K562 (cell line): ENCODE measurements around the gene FANCG. TPM values are rescaled to one million over a fixed set of nuclear protein-coding genes. Genes with fewer than 3 reads are reported as not detected.
A peak's percentile ranks its signal among the peaks of the same experiment; 100 is the strongest.

ENCODE experiments used
- ATAC-seq: fragments of 200-7000 bp; cut with Tn5 transposase; 3 replicates; pipeline ENCODE4 v1.9.1; 2020; ENCODE audit warnings: moderate library complexity
- BruUV-seq: library from RNA; stranded (reverse); fragments of 400-500 nt; replicated peaks from 2 replicates; lab custom pipeline; 2021; lab: Mats Ljungman, UMichigan
- CTCF ChIA-PET: fragments of 300-600 bp; formaldehyde crosslinking; extraction: SDS; loops from one replicate; lab custom pipeline; 2021; ENCODE audit warnings: low intra/inter-chr PET ratio; lab: Yijun Ruan, JAX
- POLR2A ChIA-PET: fragments of 300-600, 350-650 bp; sonication (Branson Sonifier 250); formaldehyde crosslinking; extraction: SDS; loops from one replicate; lab custom pipeline; 2021; ENCODE audit warnings: antibody characterized with exemption, inconsistent platforms; lab: Yijun Ruan, JAX
- DNase-seq, 4 experiments: peaks; one replicate each; pipeline versions ENCODE4 v3.0.0 to v3.0.0-alpha.2; 2011 to 2018; ENCODE audit warnings: low spot score in 3 of 4, mixed read lengths in 3 of 4; ENCODE audit errors: extremely low read depth in 1 of 4
- FAIRE-seq: peaks from 2 replicates; lab custom pipeline; 2011; peaks lifted over from hg19 to GRCh38; lab: Jason Lieb, UNC
- H2AFZ ChIP-seq: 2 replicates; pipeline ENCODE4 v1.6.0; 2011; ENCODE audit warnings: low read depth, low read length, control low read depth, inconsistent platforms
- H3K27ac ChIP-seq: fragments of 200-600 bp; 3 replicates; pipeline ENCODE4 v1.8.0; 2011; ENCODE audit warnings: low read depth, mild to moderate bottlenecking, control low read depth, inconsistent platforms, low read length, moderate library complexity, mixed read lengths; ENCODE audit errors: extremely low read depth
- H3K27me3 ChIP-seq, 2 experiments: fragments of 300-600 bp in 1 of 2; 2 replicates in 1 of 2; 3 replicates in 1 of 2; pipeline versions ENCODE4 v1.6.0 to v1.8.0; 2011; ENCODE audit warnings: inconsistent platforms in 2 of 2, low read length in 2 of 2, mild to moderate bottlenecking in 1 of 2, mixed read lengths in 1 of 2, moderate library complexity in 1 of 2; ENCODE audit not compliant: control insufficient read depth in 2 of 2, insufficient read depth in 2 of 2
- H3K36me3 ChIP-seq: fragments of 300-600 bp; 3 replicates; pipeline ENCODE4 v1.8.0; 2011; ENCODE audit warnings: mild to moderate bottlenecking, low read length, inconsistent platforms; ENCODE audit not compliant: control insufficient read depth, insufficient read depth
- H3K4me1 ChIP-seq, 2 experiments: fragments of 200-600 bp in 1 of 2; replicated peaks in 1 of 2; 2 replicates in 1 of 2; 3 replicates in 1 of 2; pipeline versions ENCODE4 v1.5.1 to v1.8.0; 2011; ENCODE audit warnings: inconsistent platforms in 2 of 2, low read length in 2 of 2, mild to moderate bottlenecking in 1 of 2, mixed read lengths in 1 of 2, moderate library complexity in 1 of 2; ENCODE audit not compliant: control insufficient read depth in 2 of 2, insufficient read depth in 2 of 2
- H3K4me2 ChIP-seq: 2 replicates; pipeline ENCODE4 v1.6.1; 2011; ENCODE audit warnings: low read length, control low read depth, inconsistent platforms, mixed read lengths; ENCODE audit not compliant: insufficient read depth
- H3K4me3 ChIP-seq: fragments of 200-600 bp; sonication (generic), shearing (Covaris generic); 2 replicates; pipeline ENCODE4 v1.5.1; 2016; ENCODE audit warnings: control low read depth, inconsistent platforms
- H3K79me2 ChIP-seq: fragments of 200-600 bp; 3 replicates; pipeline ENCODE4 v1.8.0; 2011; ENCODE audit warnings: low read length, inconsistent platforms; ENCODE audit not compliant: control insufficient read depth, insufficient read depth
- H3K9ac ChIP-seq, 2 experiments: 2 replicates each; pipeline versions ENCODE4 v1.6.0 to v1.6.1; 2011; ENCODE audit warnings: low read depth in 2 of 2, low read length in 2 of 2, control low read depth in 1 of 2, inconsistent platforms in 1 of 2, mild to moderate bottlenecking in 1 of 2, mixed read lengths in 1 of 2; ENCODE audit not compliant: insufficient read depth in 1 of 2
- H3K9me1 ChIP-seq: one replicate; pipeline ENCODE4 v1.6.0; 2011; ENCODE audit warnings: inconsistent platforms, mild to moderate bottlenecking, low read length, moderate library complexity; ENCODE audit not compliant: control insufficient read depth, insufficient read depth
- H3K9me3 ChIP-seq: replicated peaks from 2 replicates; pipeline ENCODE4 v1.5.1; 2011; ENCODE audit warnings: low read depth, low read length, inconsistent platforms; ENCODE audit not compliant: control insufficient read depth, insufficient read depth
- H4K20me1 ChIP-seq: replicated peaks from 2 replicates; pipeline ENCODE4 v1.6.1; 2011; ENCODE audit warnings: low read length, inconsistent platforms, mixed read lengths; ENCODE audit not compliant: control insufficient read depth, insufficient read depth
- CEBPG ChIP-seq, 3 experiments: fragments of 200-800 bp in 1 of 3; sonication (Bioruptor generic) in 1 of 3; sonication (generic) in 1 of 3; formaldehyde crosslinking in 1 of 3; IDR thresholded peaks in 2 of 3; conservative IDR thresholded peaks in 1 of 3; 2 replicates each; pipeline versions ENCODE4 v1.6.1 to v1.8.0; 2016 to 2022; ENCODE audit warnings: missing compliant biosample characterization in 2 of 3, missing genetic modification characterization in 2 of 3, mild to moderate bottlenecking in 1 of 3, missing genetic modification reagents in 1 of 3
- MYC ChIP-seq, 2 experiments: fragments of 250-450 bp in 1 of 2; sonication (Bioruptor Pico) in 1 of 2; IDR thresholded peaks; 2 replicates each; pipeline versions ENCODE4 v1.5.1 to v1.6.1; 2012 to 2021; ENCODE audit warnings: low read depth in 2 of 2, borderline replicate concordance in 1 of 2, improper control_type of control experiment in 1 of 2, low read length in 1 of 2, mild to moderate bottlenecking in 1 of 2, moderate library complexity in 1 of 2
- PHB2 ChIP-seq: fragments of 450-650 bp; IDR thresholded peaks from 2 replicates; pipeline ENCODE4 v1.6.1; 2017; ENCODE audit warnings: low read depth
- SPI1 ChIP-seq: IDR thresholded peaks from 2 replicates; pipeline ENCODE4 v1.6.1; 2011; ENCODE audit warnings: low read depth, low read length, control low read depth, borderline replicate concordance
- TAF9B ChIP-seq: fragments of 450-650 bp; IDR thresholded peaks from 2 replicates; pipeline ENCODE4 v1.6.1; 2018; ENCODE audit warnings: mild to moderate bottlenecking; ENCODE audit not compliant: partially characterized antibody
- ZC3H11A ChIP-seq: IDR thresholded peaks from 2 replicates; pipeline ENCODE4 v1.6.1; 2012; ENCODE audit warnings: low read depth, low read length, improper control_type of control experiment
- ZNF740 ChIP-seq, 3 experiments: fragments of 200-800 bp in 1 of 3; sonication (Bioruptor generic) in 1 of 3; sonication (generic) in 1 of 3; formaldehyde crosslinking in 1 of 3; IDR thresholded peaks; 2 replicates each; pipeline versions ENCODE4 v1.6.1 to v1.8.0; 2016 to 2022; ENCODE audit warnings: mild to moderate bottlenecking in 2 of 3, missing compliant biosample characterization in 2 of 3, missing genetic modification characterization in 2 of 3, missing genetic modification reagents in 1 of 3
- WGBS: fragments of 100-300 bp; shearing (Covaris generic); methylation state at CpG from one replicate; pipeline ENCODE4 v1.1.6; 2016; ENCODE audit warnings: low coverage, mixed read lengths; ENCODE audit not compliant: insufficient coverage; ENCODE audit errors: missing lambda C conversion rate; 5-methylcytosine and 5-hydroxymethylcytosine counted together
- in situ Hi-C: fragments of 300-500 bp; cut with MboI; formaldehyde crosslinking; loops from 4 replicates; pipeline ENCODE4 v1.15.0; 2018; ENCODE audit warnings: inconsistent platforms, mixed read lengths
- intact Hi-C: fragments of 100-400 bp; cut with micrococcal nuclease; formaldehyde crosslinking; loops from 2 replicates; pipeline ENCODE4 v1.14.2; 2022
- polyA plus RNA-seq, 8 experiments: library from polyadenylated mRNA; depleted of rRNA in 4 of 8; stranded (reverse) in 5 of 8; unstranded in 3 of 8; fragments of >200 nt; fragmentation: Nextera tagmentation in 2 of 8; fragmentation: Illumina TruSeq in 1 of 8; extraction: Ambion mirVana in 2 of 8; extraction: Trizol in 1 of 8; gene quantifications; 2 replicates each; pipeline versions ENCODE4 v1.2.1 to v1.2.3, GENCODE V29; 2011 to 2014; ENCODE audit warnings: inconsistent platforms in 1 of 8, missing spikeins in 1 of 8
- total RNA-seq, 7 experiments: library from RNA; depleted of rRNA in 6 of 7; stranded (reverse); fragments of >200 nt in 6 of 7; fragmentation: Illumina TruSeq in 2 of 7; extraction: Trizol in 2 of 7; gene quantifications; 2 replicates each; pipeline versions ENCODE4 v1.2.1 to v1.2.3, GENCODE V29; 2011 to 2021; ENCODE audit warnings: low replicate concordance in 1 of 7
- TF ChIP-seq, protein P1 (sequence below), 3 experiments: IDR thresholded peaks in 2 of 3; conservative IDR thresholded peaks in 1 of 3; 2 replicates each; pipeline ENCODE4 v1.5.1; 2011 to 2012; ENCODE audit warnings: low read length in 3 of 3, mild to moderate bottlenecking in 3 of 3, control low read depth in 2 of 3, improper control_type of control experiment in 1 of 3, inconsistent platforms in 1 of 3, low read depth in 1 of 3, mixed read lengths in 1 of 3, moderate library complexity in 1 of 3; ENCODE audit not compliant: insufficient read depth in 2 of 3
- TF ChIP-seq, protein P2 (sequence below): fragments of 450-650 bp; formaldehyde crosslinking; IDR thresholded peaks from 2 replicates; pipeline ENCODE4 v1.4.0; 2020; ENCODE audit warnings: mild to moderate bottlenecking, mixed read lengths

FANCG gene
- total and polyA plus RNA-seq, 9 of the 15 experiments (the other 6 are each of a cell fraction or from before 2014, with no cell fraction given) = 7.5 to 43.9 (median 31.0) TPM

DNA sequence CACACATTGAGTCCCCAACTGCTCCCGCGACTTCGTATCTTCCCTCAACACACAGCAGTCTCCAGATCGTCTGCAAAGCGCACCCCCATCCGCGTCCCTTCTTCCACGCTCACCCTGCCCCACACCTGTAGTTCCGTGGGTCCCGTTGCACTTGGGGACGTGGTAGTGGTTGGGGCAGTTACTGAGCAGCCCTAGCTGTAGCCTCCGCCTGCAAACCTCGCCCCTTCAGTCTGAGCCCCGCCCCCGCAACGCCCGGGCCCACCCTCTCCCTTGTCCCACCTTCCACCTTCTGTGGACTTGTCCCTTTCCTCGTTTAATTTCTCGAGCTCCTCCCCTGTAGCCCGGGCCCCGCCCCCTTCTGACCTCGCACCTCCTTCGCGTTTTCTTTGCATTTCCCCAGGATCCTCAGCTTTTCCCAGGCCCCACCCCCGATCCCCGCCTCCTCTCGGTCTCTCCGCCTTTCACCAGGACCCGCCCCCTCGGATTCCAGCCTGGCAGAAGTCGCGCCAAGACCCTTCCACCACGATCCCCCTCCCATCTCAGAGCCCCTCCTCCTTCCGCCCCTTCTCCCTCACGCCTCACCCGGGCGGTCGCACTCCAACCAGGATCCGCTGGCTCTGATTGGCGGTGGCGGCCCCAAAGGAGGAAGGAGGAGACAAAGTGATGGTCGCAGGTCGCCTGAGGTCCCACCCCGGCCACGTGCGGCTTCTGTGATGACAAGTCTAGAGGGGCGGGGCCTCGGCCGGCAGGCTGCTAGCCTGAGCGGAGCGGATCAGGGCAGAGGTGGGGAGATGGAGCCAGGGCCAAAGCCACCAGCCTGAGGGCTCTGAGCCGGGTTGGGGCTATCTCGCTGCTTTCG, 36.2 kb upstream of the FANCG start, which contains the start of gene ATOSB (continued):
- TF ChIP-seq, protein P1, sequence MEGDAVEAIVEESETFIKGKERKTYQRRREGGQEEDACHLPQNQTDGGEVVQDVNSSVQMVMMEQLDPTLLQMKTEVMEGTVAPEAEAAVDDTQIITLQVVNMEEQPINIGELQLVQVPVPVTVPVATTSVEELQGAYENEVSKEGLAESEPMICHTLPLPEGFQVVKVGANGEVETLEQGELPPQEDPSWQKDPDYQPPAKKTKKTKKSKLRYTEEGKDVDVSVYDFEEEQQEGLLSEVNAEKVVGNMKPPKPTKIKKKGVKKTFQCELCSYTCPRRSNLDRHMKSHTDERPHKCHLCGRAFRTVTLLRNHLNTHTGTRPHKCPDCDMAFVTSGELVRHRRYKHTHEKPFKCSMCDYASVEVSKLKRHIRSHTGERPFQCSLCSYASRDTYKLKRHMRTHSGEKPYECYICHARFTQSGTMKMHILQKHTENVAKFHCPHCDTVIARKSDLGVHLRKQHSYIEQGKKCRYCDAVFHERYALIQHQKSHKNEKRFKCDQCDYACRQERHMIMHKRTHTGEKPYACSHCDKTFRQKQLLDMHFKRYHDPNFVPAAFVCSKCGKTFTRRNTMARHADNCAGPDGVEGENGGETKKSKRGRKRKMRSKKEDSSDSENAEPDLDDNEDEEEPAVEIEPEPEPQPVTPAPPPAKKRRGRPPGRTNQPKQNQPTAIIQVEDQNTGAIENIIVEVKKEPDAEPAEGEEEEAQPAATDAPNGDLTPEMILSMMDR (IDR thresholded peaks at IDR 0.05 in 2 of 3, conservative IDR thresholded peaks at IDR 0.05 in 1 of 3; ENCODE audit: insufficient read depth in 2 of 3, low read depth in 1 of 3, low read length in 3 of 3) = no peak
- TF ChIP-seq, all 486 proteins: peak for 63

DNA sequence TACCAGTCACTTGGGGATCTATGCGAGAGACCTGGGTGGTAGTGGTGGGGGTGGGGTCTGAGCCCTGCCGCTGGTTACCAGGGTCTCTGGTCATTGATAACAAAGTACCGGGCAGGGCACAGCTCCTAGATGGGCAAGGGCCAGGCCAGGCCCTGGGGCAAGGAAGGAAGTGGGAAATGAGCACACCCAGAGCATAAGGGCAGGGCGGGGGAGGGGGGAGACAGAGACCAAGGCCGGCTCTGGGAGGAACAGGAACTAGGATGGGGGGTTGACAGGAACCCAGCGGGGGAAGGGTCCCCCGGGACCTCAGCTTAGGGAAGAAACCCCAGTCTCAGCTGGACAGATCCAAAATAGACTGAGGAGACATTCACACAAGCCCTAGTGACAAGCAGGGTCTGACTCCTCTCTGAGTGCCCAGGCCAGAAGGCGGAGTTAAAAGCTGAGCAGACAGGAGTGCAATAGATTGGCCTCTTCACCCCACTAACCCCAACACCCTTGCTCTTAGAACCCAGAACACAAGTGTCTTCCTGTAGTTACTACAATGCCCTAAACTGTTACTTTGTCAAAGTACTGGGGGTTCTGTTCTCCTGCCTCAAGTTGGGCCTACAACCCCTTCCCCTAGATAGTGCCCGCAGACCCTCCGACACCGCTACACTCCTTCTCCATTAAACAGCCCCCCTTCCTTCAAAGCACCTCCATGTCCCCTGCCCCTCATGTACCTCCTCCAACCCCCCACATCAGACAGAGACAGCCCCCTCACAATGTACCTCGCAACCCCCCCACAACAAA, 35.3 kb upstream of the FANCG start:
- Histone ChIP-seq H3K9me3 (no peaks in the 10 kb centered on the region), H3K36me3 (no peaks in the 10 kb centered on the region), H3K27ac (peak overlapping the region; percentile 65), H3K79me2 (peaks cover 40% of the 10 kb centered on the region), H3K27me3 (no peaks in the 10 kb centered on the region), H3K9ac (peak overlapping the region; percentile 52 to 88), H3K4me2 (peak overlapping the region; percentile 99), H3K9me1 (no peaks in the 10 kb centered on the region), H2AFZ (peak overlapping the region; percentile 73), H3K4me3 (peak overlapping the region; percentile 58), H3K4me1 (peaks cover 31 to 40% of the 10 kb centered on the region in 2 experiments), H4K20me1 (peaks cover 4% of the 10 kb centered on the region)
- ChIA-PET POLR2A (interaction anchor here (0.8 to 1.3 kb wide), 3 partner anchors 12 to 544 kb away, joined by 3 to 5 read pairs (median 3); partner anchors contain the start of gene STOML2), CTCF (no interaction called here)
- FAIRE-seq (peak; percentile 71), DNase-seq (peak in 2 of 4 experiments; percentile 14 to 59), ATAC-seq (no peak)
- TSS peak; percentile 69 for BruUV-seq
- WGBS = 6% methylated on average over 5 of the region's 12 CpGs
- intact Hi-C loops (loop anchor here (2.0 to 5.0 kb wide), 3 partner anchors 18 to 47 kb away; partner anchors contain the start of genes PIGO, UNC13B and VCP), in situ Hi-C loops (loop anchor here (5.0 kb wide), 2 partner anchors 142 to 357 kb away; no protein-coding TSS in a partner anchor)
- no peak for TF ChIP-seq PHB2
- TF ChIP-seq SPI1 = peak; percentile 63; the same call in 1 of the 2 replicates
- 0 out of 2 replicates have a peak, but pooled peaks have one; percentile 15 for TF ChIP-seq MYC (IDR thresholded peaks at IDR 0.05; ENCODE audit: low read depth, low read length)
- no peak for TF ChIP-seq MYC (CRISPR knock-in tag; IDR thresholded peaks at IDR 0.05; ENCODE audit: borderline replicate concordance, low read depth)
- TF ChIP-seq TAF9B = no peak
- no peak for TF ChIP-seq ZNF740 (CRISPR knock-in tag; IDR thresholded peaks at IDR 0.05)
- peak in 1 of 2 experiments; percentile 33; a peak in 1 of 4 replicates for TF ChIP-seq ZNF740 (tag; IDR thresholded peaks at IDR 0.05)
- TF ChIP-seq ZC3H11A = no peak
- TF ChIP-seq, protein P2, sequence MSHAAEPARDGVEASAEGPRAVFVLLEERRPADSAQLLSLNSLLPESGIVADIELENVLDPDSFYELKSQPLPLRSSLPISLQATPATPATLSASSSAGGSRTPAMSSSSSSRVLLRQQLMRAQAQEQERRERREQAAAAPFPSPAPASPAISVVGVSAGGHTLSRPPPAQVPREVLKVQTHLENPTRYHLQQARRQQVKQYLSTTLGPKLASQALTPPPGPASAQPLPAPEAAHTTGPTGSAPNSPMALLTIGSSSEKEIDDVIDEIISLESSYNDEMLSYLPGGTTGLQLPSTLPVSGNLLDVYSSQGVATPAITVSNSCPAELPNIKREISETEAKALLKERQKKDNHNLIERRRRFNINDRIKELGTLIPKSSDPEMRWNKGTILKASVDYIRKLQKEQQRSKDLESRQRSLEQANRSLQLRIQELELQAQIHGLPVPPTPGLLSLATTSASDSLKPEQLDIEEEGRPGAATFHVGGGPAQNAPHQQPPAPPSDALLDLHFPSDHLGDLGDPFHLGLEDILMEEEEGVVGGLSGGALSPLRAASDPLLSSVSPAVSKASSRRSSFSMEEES (CRISPR knock-in tag) = no peak
- peak; percentile 48; the same call in 1 of the 2 replicates for TF ChIP-seq CEBPG (CRISPR knock-in tag; IDR thresholded peaks at IDR 0.05)
- no peak for TF ChIP-seq CEBPG (tag; conservative IDR thresholded peaks at IDR 0.05 in 1 of 2, IDR thresholded peaks at IDR 0.05 in 1 of 2)
